GM12801 (cell line): ENCODE data around the gene SIT1.

Experiments
- TF ChIP-seq, protein P1 (sequence below): IDR thresholded peaks from one replicate; pipeline ENCODE4 v1.5.1; 2011; ENCODE audit warnings: control low read depth; ENCODE audit not compliant: insufficient read length; ENCODE audit errors: extremely low read depth

The SIT1 gene

DNA sequence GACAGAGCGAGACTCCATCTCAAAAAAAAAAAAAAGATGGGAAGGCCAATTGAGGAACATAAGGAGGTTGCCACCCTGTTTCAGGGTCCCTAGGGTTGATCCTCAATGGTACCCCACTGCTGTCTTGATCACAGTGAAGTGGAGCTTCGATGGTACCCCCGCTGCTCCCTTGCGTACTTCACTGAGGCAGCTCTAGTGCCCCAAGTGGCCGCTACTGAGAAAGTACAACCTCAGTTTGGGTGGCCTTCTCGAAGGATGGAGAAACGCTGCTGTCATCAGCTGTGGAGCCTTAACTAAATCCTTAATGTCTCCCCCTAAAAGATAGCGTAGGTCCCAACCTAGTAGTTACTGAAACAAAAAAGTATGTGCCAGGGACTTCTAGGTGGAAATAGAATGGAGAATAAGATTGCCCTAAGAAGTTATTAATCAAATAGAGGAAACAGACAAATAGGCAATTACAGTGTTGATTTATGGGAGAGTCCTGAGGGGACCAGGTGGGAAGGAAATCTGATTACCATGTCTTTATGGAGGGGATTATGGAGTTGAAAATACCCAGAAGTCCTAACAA is 39.4 kb downstream of the SIT1 start:
- TF ChIP-seq, protein P1, sequence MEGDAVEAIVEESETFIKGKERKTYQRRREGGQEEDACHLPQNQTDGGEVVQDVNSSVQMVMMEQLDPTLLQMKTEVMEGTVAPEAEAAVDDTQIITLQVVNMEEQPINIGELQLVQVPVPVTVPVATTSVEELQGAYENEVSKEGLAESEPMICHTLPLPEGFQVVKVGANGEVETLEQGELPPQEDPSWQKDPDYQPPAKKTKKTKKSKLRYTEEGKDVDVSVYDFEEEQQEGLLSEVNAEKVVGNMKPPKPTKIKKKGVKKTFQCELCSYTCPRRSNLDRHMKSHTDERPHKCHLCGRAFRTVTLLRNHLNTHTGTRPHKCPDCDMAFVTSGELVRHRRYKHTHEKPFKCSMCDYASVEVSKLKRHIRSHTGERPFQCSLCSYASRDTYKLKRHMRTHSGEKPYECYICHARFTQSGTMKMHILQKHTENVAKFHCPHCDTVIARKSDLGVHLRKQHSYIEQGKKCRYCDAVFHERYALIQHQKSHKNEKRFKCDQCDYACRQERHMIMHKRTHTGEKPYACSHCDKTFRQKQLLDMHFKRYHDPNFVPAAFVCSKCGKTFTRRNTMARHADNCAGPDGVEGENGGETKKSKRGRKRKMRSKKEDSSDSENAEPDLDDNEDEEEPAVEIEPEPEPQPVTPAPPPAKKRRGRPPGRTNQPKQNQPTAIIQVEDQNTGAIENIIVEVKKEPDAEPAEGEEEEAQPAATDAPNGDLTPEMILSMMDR: no peak

DNA sequence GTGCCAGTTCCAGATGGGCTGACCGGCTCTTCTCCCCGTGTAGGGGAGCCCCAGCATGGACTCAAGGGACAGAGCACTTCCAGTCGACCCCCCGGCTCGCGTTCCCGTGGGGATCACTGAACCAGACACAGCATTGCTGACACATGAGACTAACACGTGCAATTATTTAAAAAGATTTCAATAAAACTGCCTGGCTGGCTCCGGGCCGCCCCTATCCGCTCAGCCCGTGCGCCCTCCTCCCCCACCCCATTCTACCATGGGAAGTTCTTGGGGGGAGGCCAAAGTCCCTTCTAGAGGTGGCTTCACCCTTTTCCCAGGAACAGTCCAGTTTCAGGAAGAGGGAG is 40.9 kb downstream of the SIT1 start:
- TF ChIP-seq, protein P1: no peak

DNA sequence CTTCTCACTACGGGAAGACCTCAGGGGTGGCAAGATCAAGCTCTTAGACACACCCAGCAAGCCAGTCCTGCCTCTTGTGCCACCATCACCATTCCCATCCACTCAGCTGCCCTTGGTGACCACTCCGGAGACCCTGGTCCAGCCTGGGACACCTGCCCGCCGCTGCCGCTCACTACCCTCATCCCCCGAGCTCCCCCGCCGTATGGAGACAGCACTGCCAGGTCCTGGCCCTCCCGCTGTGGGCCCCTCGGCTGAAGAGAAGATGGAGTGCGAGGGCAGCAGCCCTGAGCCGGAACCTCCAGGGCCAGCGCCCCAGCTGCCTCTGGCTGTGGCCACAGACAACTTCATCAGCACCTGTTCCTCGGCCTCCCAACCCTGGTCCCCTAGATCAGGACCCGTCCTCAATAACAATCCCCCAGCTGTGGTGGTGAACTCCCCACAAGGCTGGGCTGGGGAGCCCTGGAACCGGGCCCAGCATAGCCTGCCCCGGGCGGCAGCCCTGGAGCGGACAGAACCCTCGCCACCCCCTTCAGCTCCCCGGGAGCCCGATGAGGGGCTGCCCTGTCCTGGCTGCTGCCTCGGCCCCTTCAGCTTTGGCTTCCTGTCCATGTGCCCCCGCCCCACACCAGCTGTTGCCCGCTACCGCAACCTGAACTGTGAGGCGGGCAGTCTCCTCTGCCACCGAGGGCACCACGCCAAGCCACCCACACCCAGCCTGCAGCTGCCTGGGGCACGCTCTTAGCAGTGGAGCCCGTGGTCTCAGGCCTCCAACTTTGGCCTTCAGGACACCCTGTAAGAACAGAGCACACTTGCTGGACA is 41.5 kb downstream of the SIT1 start:
- TF ChIP-seq, protein P1: no peak

DNA sequence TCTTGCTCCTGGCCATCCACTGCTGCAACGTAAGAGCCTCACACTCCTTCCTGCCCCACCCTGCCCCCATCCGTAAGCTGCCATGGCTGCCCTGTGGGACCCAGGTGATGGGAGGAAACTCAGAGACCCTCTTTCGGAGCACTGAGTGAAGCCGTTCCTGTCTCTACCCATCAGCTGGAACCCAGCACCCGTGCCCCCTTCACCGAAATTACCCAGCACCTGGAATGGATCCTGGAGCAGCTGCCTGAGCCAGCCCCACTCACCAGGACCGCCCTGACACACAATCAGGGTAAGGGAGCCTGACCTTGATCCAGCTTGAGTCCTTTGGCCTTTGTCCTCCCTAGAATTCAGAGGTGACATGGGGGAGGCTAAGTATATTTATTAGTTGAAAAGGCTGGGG is 42.5 kb downstream of the SIT1 start:
- TF ChIP-seq, protein P1: no peak

DNA sequence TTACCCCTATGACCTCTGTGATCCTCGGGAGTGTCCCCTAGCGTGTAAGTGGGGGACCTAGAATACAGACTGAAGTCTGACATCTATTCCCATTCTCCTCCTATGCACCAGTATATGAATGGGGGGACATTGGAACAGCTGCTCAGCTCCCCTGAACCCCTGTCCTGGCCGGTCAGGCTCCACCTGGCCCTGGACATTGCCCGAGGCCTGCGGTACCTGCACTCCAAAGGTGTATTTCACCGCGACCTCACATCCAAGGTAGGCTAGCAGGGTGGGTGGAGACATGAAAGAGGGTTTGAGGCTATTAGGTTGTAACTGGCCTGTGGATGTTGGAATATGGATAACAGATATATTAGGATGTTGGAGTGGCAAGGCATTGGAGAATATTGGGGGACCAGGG is 44.0 kb downstream of the SIT1 start:
- TF ChIP-seq, protein P1: no peak

DNA sequence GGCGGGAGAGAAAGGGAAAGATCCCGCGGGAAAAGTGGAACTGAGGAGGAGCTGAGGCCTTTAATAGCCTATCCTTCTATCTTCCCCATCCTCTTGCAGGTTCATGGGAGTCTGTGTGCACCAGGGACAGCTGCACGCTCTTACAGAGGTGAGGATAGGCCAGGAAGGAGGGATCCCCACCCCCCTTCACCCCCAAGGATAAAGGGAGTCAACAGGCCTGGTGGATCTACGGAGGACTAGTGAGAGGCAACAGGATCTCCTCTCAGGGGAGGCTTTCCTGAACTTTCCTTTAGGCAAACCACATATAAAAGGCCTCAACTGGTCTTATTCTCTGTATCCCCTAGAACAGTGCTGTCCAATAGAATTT is 44.6 kb downstream of the SIT1 start:
- TF ChIP-seq, protein P1: no peak

DNA sequence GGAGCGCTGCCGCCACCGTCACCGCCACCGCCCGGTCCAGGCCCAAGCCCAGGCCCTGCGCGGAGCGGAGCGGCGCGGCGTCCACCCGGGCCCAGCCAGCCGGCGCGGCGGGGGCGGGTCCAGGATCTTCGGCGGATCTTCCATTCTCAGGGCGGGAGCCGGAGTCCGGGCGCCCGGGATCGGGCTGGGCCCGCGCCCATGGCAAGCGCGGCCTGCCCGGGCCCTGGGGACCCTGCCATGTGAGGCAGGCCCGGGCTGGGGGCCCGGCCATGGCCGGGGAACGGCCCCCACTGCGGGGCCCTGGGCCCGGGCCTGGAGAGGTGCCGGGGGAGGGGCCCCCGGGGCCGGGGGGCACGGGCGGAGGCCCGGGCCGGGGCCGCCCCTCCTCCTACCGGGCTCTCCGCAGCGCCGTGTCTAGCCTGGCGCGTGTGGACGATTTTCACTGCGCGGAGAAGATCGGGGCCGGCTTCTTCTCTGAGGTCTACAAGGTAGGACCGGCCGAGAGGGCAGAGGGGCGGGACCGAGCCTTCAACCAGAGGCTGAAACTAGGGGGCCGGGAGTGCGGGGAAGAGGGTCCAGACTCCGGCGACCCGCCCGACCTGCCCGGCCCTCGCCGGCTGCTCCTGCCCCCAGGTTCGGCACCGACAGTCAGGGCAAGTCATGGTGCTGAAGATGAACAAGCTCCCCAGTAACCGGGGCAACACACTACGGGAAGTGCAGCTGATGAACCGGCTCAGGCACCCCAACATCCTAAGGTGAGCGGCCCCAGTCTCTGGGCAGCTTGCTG is 45.2 kb downstream of the SIT1 start:
- TF ChIP-seq, protein P1: no peak
